ENCODE results near the gene ZNF593.

DNA sequence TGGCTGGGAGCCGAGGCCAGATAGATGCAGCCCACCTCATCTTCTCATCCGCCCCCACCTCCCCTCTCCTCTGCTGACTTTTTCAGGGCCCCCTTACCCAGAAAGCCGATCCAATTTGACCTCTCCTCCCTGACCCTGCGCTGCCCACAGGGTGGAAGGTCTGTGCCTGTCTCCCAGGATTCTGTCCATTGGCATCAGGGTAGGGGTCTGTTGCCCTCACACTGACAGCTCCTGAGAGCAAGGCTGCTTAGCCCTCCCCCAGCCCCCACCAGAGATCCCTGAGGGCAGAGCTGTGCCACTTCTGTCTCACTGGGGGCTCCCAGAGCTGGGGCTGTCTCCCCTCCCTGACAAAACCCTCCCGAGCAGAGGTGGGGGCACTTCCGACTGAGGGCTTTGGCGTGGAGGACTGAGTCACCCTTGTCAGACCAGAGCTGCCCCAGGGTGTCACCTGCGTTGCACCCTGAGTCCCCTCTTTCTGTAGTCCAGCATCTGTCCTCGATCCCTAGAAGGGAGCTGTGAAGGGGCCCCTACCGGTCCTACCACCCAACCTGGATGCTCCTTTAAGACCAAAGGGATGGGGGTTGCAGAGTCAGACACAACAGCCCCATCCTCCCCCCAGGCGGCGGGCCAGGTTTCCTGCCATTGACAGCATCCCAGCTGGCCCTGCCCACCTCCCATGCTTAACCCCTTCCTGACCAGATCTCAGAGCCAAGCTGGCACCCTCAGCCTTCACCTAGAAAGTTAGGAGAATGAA lies 13.2 kb upstream of the ZNF593 start:
- TF ChIP-seq POLR2AphosphoS5 (IDR thresholded peaks at IDR 0.05; ENCODE audit: insufficient read depth in 1 of 2, low read depth in 1 of 2): no peak
- no peak for TF ChIP-seq POLR2A (IDR thresholded peaks at IDR 0.05)
- TF ChIP-seq, protein P1, sequence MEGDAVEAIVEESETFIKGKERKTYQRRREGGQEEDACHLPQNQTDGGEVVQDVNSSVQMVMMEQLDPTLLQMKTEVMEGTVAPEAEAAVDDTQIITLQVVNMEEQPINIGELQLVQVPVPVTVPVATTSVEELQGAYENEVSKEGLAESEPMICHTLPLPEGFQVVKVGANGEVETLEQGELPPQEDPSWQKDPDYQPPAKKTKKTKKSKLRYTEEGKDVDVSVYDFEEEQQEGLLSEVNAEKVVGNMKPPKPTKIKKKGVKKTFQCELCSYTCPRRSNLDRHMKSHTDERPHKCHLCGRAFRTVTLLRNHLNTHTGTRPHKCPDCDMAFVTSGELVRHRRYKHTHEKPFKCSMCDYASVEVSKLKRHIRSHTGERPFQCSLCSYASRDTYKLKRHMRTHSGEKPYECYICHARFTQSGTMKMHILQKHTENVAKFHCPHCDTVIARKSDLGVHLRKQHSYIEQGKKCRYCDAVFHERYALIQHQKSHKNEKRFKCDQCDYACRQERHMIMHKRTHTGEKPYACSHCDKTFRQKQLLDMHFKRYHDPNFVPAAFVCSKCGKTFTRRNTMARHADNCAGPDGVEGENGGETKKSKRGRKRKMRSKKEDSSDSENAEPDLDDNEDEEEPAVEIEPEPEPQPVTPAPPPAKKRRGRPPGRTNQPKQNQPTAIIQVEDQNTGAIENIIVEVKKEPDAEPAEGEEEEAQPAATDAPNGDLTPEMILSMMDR (IDR thresholded peaks at IDR 0.05): no peak

All from vagina (tissue), 2 donors.